A549 (cell line): ENCODE data around the gene MAP3K14.

Experiments used
- CEBPB ChIP-seq, 2 experiments: fragments of >200 bp in 1 of 2; sonication (Bioruptor Twin) in 1 of 2; formaldehyde crosslinking in 1 of 2; IDR thresholded peaks; 2 replicates each; pipeline ENCODE4 v1.6.1; 2012 to 2016
- CHD4 ChIP-seq: fragments of 200-600 bp; sonication (generic); IDR thresholded peaks from 2 replicates; pipeline ENCODE4 v1.6.1; 2016; ENCODE audit warnings: antibody characterized with exemption, mild to moderate bottlenecking, borderline replicate concordance
- CTCF ChIP-seq: fragments of >200 bp; sonication (Bioruptor Twin); formaldehyde crosslinking; IDR thresholded peaks from 3 replicates; pipeline ENCODE4 v1.5.1; 2016
- ESRRA ChIP-seq: fragments of 150-350 bp; IDR thresholded peaks from 2 replicates; pipeline ENCODE4 v1.6.1; 2014; ENCODE audit warnings: mild to moderate bottlenecking, low read length, borderline replicate concordance
- FOSL2 ChIP-seq, 2 experiments: fragments of 450-650 bp in 1 of 2; fragments of >200 bp in 1 of 2; sonication (Bioruptor Twin) in 1 of 2; formaldehyde crosslinking; IDR thresholded peaks; 2 replicates each; pipeline versions ENCODE4 v1.5.0 to v1.6.1; 2016 to 2020; ENCODE audit warnings: mild to moderate bottlenecking in 1 of 2, moderate library complexity in 1 of 2
- FOXS1 ChIP-seq: fragments of 250-450 bp; sonication (Bioruptor Pico); IDR thresholded peaks from 2 replicates; pipeline ENCODE4 v1.5.0; 2020; ENCODE audit warnings: mild to moderate bottlenecking, moderate library complexity
- MAX ChIP-seq: IDR thresholded peaks from 2 replicates; pipeline ENCODE4 v1.6.1; 2012
- PBX3 ChIP-seq: IDR thresholded peaks from 2 replicates; pipeline ENCODE4 v1.6.1; 2012
- POLR2A ChIP-seq: IDR thresholded peaks from 2 replicates; pipeline ENCODE4 v1.6.1; 2012; ENCODE audit warnings: mild to moderate bottlenecking, low read length
- SMC3 ChIP-seq: fragments of >200 bp; sonication (Bioruptor Twin); formaldehyde crosslinking; IDR thresholded peaks from 3 replicates; pipeline ENCODE4 v1.6.1; 2018; ENCODE audit warnings: inconsistent platforms

DNA sequence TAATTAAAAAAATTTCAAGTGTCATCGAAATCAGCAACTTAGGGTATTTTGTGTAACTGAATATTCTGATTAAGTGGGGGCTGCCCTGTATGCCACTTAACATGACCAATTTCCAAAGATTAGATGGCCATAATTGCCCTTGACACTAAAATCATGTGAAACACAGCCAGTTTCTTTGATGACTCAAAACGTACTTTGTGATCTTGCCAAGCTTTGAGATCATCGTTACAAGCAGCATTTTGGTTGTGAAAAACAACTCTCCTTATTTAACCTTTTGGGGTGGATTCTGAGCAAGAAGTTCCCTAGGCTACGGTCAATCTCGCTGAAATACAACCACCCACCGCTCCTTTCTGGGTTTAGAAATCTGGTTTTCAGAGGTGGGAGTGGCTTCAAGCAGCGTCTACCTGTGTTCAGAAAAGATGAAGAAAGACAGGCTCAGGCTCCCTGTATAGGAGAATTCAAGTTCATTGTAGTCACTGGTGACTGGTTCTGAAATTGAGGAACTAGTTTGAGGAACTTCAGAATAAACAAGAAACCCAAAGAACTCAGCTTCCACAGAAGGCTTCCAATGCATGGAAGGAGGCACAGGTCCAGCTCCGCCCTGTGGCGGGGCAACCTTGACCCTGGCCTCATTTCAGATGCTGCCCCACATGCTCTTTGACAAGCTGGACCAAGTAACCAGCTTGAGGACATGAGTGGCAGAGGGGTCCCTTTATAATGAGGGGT is 9.4 kb downstream of the MAP3K14 start:
- TF ChIP-seq MAX = no peak; the same call in 1 of the 2 replicates
- TF ChIP-seq CTCF = no peak
- TF ChIP-seq FOSL2 (IDR thresholded peaks at IDR 0.05) = 0 out of 2 replicates have a peak, but pooled peaks have one; percentile 43
- peak; percentile 74 for TF ChIP-seq FOSL2 (CRISPR knock-in tag; IDR thresholded peaks at IDR 0.05)
- peak; percentile 7; the same call in 1 of the 2 replicates for TF ChIP-seq CHD4
- TF ChIP-seq FOXS1 (CRISPR knock-in tag) = no peak
- no peak for TF ChIP-seq PBX3
- TF ChIP-seq ESRRA = no peak
- no peak for TF ChIP-seq POLR2A
- TF ChIP-seq SMC3 = 0 out of 3 replicates have a peak, but pooled peaks have one; percentile 2
- TF ChIP-seq CEBPB (IDR thresholded peaks at IDR 0.05) = peak in 1 of 2 experiments; percentile 16; a peak in 1 of 4 replicates
